Lower lobe of right lung (tissue), 2 donors: ENCODE results near the gene GAL3ST1. TPM values are rescaled to one million over a fixed set of nuclear protein-coding genes. Genes with fewer than 3 reads are reported as not detected.

Experiments
- ATAC-seq, 2 donors: fragments of 200-7000 bp; cut with Tn5 transposase; one replicate each; pipeline ENCODE4 v1.9.1; 2020 to 2022; ENCODE audit warnings: mild to moderate bottlenecking in 2 of 2, moderate library complexity in 2 of 2
- DNase-seq: peaks from one replicate; pipeline ENCODE4 v3.0.0-alpha.2; 2020
- H3K27ac ChIP-seq: fragments of 200-600 bp; one replicate; pipeline ENCODE4 v1.8.0; 2022
- H3K27me3 ChIP-seq: fragments of 200-600 bp; one replicate; pipeline ENCODE4 v1.8.0; 2022; ENCODE audit warnings: low read depth
- H3K36me3 ChIP-seq: fragments of 200-600 bp; one replicate; pipeline ENCODE4 v1.8.0; 2022; ENCODE audit warnings: mild to moderate bottlenecking
- H3K4me1 ChIP-seq: fragments of 200-600 bp; one replicate; pipeline ENCODE4 v1.8.0; 2022
- H3K4me3 ChIP-seq: fragments of 200-600 bp; one replicate; pipeline ENCODE4 v1.8.0; 2022; ENCODE audit warnings: mild to moderate bottlenecking
- H3K9me3 ChIP-seq: fragments of 200-600 bp; one replicate; pipeline ENCODE4 v1.8.0; 2022
- CTCF ChIP-seq: fragments of 200-600 bp; IDR thresholded peaks from one replicate; pipeline ENCODE4 v1.8.0; 2022; ENCODE audit warnings: antibody characterized with exemption, mild to moderate bottlenecking
- intact Hi-C: fragments of 100-400 bp; cut with DNase I; formaldehyde crosslinking; loops from one replicate; pipeline ENCODE4 v1.11.0; 2022
- total RNA-seq: library from RNA; stranded (reverse); fragmentation: NEBNext Ultra II Directional; extraction: Animal tissue kit (Norgen Biotek cat#: 25700); gene quantifications from one replicate; pipeline ENCODE4 v1.2.1, GENCODE V29; 2021
- donor health status: DM: no; HTN: yes; CAD: no; lungs with severe emphysema.

GAL3ST1 gene
- total RNA-seq, 1 donor from 2014 or later = 1.7 TPM

GRCh38 chr22:30521368-30522156 is 52.9 kb downstream of the GAL3ST1 start:
- Histone ChIP-seq H3K27me3 (no peaks in the 10 kb centered on the region), H3K27ac (no peak overlapping the region), H3K4me1 (no peaks in the 10 kb centered on the region), H3K36me3 (no peaks in the 10 kb centered on the region), H3K9me3 (no peaks in the 10 kb centered on the region), H3K4me3 (no peak overlapping the region)
- no peak for TF ChIP-seq CTCF
- ATAC-seq = no peak
- intact Hi-C loops = no loop called here
- no peak for DNase-seq

GRCh38 chr22:30519842-30520425 is 54.5 kb downstream of the GAL3ST1 start:
- TF ChIP-seq CTCF = no peak
- ATAC-seq = no peak
- intact Hi-C loops = no loop called here
- Histone ChIP-seq H3K36me3 (no peaks in the 10 kb centered on the region), H3K4me3 (no peak overlapping the region), H3K27ac (no peak overlapping the region), H3K4me1 (no peaks in the 10 kb centered on the region), H3K27me3 (no peaks in the 10 kb centered on the region), H3K9me3 (no peaks in the 10 kb centered on the region)
- DNase-seq = no peak

GRCh38 chr22:30516731-30517130 is 57.7 kb downstream of the GAL3ST1 start:
- H3K4me3 ChIP-seq = no peak overlapping the region
- intact Hi-C loops = no loop called here
- no peaks in the 10 kb centered on the region for H3K9me3 ChIP-seq
- no peaks in the 10 kb centered on the region for H3K27me3 ChIP-seq
- no peak for DNase-seq
- no peaks in the 10 kb centered on the region for H3K4me1 ChIP-seq
- peak; percentile 9 to 51 for ATAC-seq
- no peak for TF ChIP-seq CTCF
- H3K27ac ChIP-seq = no peak overlapping the region
- no peaks in the 10 kb centered on the region for H3K36me3 ChIP-seq

- Histone ChIP-seq H3K4me1 (no peaks in the 10 kb centered on the region), H3K4me3 (no peak overlapping the region), H3K36me3 (no peaks in the 10 kb centered on the region), H3K27ac (no peak overlapping the region), H3K9me3 (no peaks in the 10 kb centered on the region), H3K27me3 (no peaks in the 10 kb centered on the region)
- intact Hi-C loops = no loop called here
- no peak for TF ChIP-seq CTCF
- DNase-seq (no peak), ATAC-seq (peak; percentile 83 to 84)
Measured at GRCh38 chr22:30516273-30516672, 58.2 kb downstream of the GAL3ST1 start.

GRCh38 chr22:30514252-30514651 is 60.2 kb downstream of the GAL3ST1 start:
- DNase-seq (no peak), ATAC-seq (no peak)
- no peak for TF ChIP-seq CTCF
- intact Hi-C loops = no loop called here
- Histone ChIP-seq H3K36me3 (no peaks in the 10 kb centered on the region), H3K4me1 (no peaks in the 10 kb centered on the region), H3K27ac (no peak overlapping the region), H3K27me3 (no peaks in the 10 kb centered on the region), H3K4me3 (no peak overlapping the region), H3K9me3 (no peaks in the 10 kb centered on the region)
